HL-60 (cell line): ENCODE results near the gene FSTL5.

Experiments used
- POLR2AphosphoS5 ChIP-seq: IDR thresholded peaks from 2 replicates; pipeline ENCODE4 v1.6.1; 2012; ENCODE audit warnings: low read depth
- TF ChIP-seq, protein P1 (sequence below): IDR thresholded peaks from one replicate; pipeline ENCODE4 v1.5.1; 2011; ENCODE audit warnings: low read length, control low read depth, inconsistent platforms; ENCODE audit not compliant: insufficient read depth

DNA sequence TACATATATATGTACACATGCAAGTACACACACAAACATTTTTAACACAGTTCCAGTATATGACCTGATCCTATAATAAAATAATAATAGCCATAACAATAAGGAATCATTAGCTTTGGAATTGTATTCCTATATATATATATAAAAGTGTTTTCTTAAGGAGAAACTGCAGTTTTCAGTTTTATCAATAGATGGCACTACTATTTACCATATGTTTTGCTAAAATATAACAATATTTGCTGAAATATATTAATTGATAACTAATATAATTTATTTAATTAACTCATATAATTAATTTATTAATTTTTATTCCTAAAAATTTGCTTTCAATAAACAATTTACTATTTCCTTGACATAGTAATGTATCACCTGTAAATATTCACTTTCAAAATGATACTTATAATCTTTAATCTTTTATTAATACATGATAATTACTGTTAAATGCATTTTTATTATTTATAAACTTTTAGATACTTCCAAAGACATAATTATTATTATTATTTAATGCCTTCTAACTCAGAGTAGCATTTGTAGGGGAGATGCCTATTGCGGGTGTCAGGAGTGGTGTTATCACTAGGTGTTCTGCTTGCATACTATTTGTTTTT, 599.5 kb downstream of the FSTL5 start:
- TF ChIP-seq, protein P1, sequence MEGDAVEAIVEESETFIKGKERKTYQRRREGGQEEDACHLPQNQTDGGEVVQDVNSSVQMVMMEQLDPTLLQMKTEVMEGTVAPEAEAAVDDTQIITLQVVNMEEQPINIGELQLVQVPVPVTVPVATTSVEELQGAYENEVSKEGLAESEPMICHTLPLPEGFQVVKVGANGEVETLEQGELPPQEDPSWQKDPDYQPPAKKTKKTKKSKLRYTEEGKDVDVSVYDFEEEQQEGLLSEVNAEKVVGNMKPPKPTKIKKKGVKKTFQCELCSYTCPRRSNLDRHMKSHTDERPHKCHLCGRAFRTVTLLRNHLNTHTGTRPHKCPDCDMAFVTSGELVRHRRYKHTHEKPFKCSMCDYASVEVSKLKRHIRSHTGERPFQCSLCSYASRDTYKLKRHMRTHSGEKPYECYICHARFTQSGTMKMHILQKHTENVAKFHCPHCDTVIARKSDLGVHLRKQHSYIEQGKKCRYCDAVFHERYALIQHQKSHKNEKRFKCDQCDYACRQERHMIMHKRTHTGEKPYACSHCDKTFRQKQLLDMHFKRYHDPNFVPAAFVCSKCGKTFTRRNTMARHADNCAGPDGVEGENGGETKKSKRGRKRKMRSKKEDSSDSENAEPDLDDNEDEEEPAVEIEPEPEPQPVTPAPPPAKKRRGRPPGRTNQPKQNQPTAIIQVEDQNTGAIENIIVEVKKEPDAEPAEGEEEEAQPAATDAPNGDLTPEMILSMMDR, result no peak
- TF ChIP-seq POLR2AphosphoS5, result no peak
